Ascending aorta (tissue), 2 donors: ENCODE results near the gene CLEC10A. TPM values are rescaled to one million over a fixed set of nuclear protein-coding genes. Genes with fewer than 3 reads are reported as not detected.
A peak's percentile ranks its signal among the peaks of the same experiment; 100 is the strongest.

Experiments used
- DNase-seq, 2 donors: peaks; one replicate each; pipeline ENCODE4 v3.0.0-alpha.2; 2019; ENCODE audit warnings: low spot score in 2 of 2
- H3K27ac ChIP-seq, 2 donors: fragments of 200-600 bp; sonication (generic); one replicate each; pipeline ENCODE4 v1.5.1; 2016 to 2017; ENCODE audit warnings: mild to moderate bottlenecking in 1 of 2
- H3K27me3 ChIP-seq: fragments of 200-600 bp; sonication (generic); one replicate; pipeline ENCODE4 v1.5.1; 2017
- H3K36me3 ChIP-seq, 2 donors: fragments of 200-600 bp; sonication (generic); one replicate each; pipeline ENCODE4 v1.5.1; 2016
- H3K4me1 ChIP-seq, 2 donors: fragments of 200-600 bp; sonication (generic); one replicate each; pipeline ENCODE4 v1.5.1; 2016 to 2017; ENCODE audit warnings: mild to moderate bottlenecking in 1 of 2
- H3K4me3 ChIP-seq, 2 donors: fragments of 200-600 bp; sonication (generic); one replicate each; pipeline ENCODE4 v1.5.1; 2016 to 2017; ENCODE audit warnings: mild to moderate bottlenecking in 1 of 2
- H3K9me3 ChIP-seq, 2 donors: fragments of 200-600 bp; sonication (generic); one replicate each; pipeline ENCODE4 v1.5.1; 2016
- intact Hi-C: fragments of 100-400 bp; cut with DNase I; formaldehyde crosslinking; loops from one replicate; pipeline ENCODE4 v1.15.1; 2023
- total RNA-seq: library from RNA; depleted of rRNA; stranded (reverse); fragments of >200 nt; gene quantifications from one replicate; pipeline ENCODE4 v1.1.0, GENCODE V29; 2016
- TF ChIP-seq, protein P1 (sequence below), 3 experiments: fragments of 200-600 bp in 2 of 3; fragments of 450-650 bp in 1 of 3; sonication (generic) in 2 of 3; IDR thresholded peaks; one replicate each; pipeline ENCODE4 v1.5.1; 2016 to 2019; ENCODE audit warnings: antibody characterized with exemption in 3 of 3, mild to moderate bottlenecking in 1 of 3, moderate library complexity in 1 of 3

The CLEC10A gene
- total RNA-seq, 1 donor from 2014 or later: 29.8 TPM

DNA sequence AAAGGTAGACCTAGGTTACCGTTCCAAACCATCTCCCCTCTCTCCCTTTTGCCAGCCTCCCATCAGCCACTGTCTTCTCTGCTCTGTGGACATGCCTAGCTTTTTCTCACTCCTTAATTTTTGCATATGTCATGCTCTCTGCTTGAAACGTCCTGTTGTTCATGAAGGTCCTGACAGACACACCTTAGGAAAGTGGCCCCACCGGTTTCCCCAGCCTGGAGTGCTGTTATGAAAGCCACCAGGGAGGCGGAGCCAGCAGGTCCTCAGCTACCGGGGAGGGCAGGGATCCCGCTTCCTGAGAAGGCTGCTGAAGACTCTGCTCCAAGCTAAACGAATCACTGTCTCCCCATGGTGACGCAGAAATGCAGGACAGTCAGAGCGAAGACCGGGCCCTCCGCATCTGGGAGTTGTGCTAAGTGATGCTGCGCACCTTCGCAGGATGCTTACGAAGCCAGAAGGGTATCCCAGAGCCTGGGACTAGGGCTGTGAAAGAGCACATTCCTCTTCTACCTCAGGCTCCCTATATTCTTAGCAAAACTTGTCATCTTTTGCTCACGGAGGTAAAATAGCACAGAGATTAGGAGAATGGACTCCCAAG, 33.8 kb downstream of the CLEC10A start:
- Histone ChIP-seq H3K27ac (no peak overlapping the region), H3K36me3 (no peaks in the 10 kb centered on the region), H3K27me3 (peaks cover 7% of the 10 kb centered on the region), H3K4me3 (peak overlapping the region; percentile 26 to 37), H3K9me3 (no peaks in the 10 kb centered on the region), H3K4me1 (peaks cover 12 to 22% of the 10 kb centered on the region in 2 donors)
- intact Hi-C loops: loop anchor here (5.0 kb wide), 1 partner anchor 251 kb away; no protein-coding TSS in a partner anchor
- no peak for DNase-seq
- TF ChIP-seq, protein P1, sequence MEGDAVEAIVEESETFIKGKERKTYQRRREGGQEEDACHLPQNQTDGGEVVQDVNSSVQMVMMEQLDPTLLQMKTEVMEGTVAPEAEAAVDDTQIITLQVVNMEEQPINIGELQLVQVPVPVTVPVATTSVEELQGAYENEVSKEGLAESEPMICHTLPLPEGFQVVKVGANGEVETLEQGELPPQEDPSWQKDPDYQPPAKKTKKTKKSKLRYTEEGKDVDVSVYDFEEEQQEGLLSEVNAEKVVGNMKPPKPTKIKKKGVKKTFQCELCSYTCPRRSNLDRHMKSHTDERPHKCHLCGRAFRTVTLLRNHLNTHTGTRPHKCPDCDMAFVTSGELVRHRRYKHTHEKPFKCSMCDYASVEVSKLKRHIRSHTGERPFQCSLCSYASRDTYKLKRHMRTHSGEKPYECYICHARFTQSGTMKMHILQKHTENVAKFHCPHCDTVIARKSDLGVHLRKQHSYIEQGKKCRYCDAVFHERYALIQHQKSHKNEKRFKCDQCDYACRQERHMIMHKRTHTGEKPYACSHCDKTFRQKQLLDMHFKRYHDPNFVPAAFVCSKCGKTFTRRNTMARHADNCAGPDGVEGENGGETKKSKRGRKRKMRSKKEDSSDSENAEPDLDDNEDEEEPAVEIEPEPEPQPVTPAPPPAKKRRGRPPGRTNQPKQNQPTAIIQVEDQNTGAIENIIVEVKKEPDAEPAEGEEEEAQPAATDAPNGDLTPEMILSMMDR (IDR thresholded peaks at IDR 0.05): no peak

DNA sequence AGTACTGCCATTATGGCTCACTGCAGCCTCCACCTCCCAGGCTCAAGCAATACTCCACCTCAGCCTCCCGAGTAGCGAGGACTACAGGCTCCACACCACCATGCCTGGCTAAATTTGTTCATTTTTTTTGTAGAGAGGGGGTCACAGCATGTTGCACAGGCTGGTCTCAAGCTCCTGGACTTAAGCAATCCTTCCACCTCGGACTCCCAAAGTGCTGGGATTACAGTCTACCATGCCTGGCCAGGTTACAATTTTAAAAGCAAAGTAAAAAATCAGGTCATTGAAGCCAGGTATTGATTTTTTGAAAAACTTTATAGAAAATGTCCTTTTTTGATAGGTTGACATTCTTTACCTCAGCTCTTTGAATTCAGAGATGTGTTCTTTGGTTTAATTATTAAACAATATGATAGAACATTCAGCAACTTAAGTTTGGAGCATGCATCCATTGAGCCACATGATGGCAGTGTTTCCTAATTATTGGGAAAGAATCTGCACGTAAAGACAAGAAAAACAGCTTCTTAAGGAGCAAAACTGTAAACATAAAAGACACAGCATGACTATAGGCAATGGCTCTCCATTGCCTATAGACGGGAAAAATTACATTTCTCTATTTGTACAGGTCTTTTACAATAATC, 34.4 kb downstream of the CLEC10A start:
- Histone ChIP-seq H3K27me3 (peaks cover 7% of the 10 kb centered on the region), H3K4me1 (peaks cover 12 to 22% of the 10 kb centered on the region in 2 donors), H3K27ac (no peak overlapping the region), H3K4me3 (peak overlapping the region in 1 of 2 donors; percentile 26), H3K9me3 (no peaks in the 10 kb centered on the region), H3K36me3 (no peaks in the 10 kb centered on the region)
- TF ChIP-seq, protein P1 (IDR thresholded peaks at IDR 0.05): peak; percentile 60 to 82 (median 78)
- DNase-seq: no peak
- intact Hi-C loops: loop anchor here (2.0 to 5.0 kb wide), 2 partner anchors 91 to 252 kb away; no protein-coding TSS in a partner anchor

DNA sequence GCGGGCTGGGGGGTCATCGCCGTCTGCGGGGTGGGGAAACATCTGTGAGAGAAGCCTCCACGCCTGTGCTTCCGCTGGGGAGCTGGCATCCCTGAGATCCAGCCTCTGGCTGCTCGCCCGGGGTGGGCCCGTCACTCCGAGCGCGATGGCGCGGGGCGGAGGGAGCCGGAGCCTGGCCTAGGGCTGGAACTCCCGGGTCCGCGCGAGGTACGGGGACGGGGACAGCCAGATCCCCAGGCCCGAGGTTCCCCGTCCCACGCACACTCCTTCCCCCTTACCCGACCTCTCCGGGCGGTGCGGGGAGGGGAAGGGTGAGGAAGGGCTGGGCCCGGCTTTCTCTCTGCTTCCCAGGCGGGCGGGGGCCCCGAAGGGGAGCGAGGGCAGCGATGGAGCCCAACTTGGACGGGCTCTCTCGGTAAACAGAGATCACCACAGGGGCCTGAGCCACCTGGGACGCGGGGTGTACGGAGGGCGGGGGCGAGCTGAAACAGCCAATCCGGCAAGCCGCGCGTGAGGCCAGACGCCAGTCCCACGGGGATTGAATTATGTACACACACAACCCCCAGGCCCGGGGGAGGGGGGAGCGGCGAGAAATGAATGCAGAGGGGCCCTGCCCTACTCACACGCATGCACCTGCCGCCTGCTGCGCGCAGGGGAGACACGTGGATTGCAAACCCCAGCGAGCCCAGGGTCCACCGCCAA, 36.4 kb downstream of the CLEC10A start, which contains the start of gene SLC16A11:
SLC16A11 (minus strand) TSS at position 596 of the 702 bp plus-strand sequence; CDS start at position 17, 579 bp downstream.
- H3K27me3 ChIP-seq: peaks cover 7% of the 10 kb centered on the region
- intact Hi-C loops: loop anchor here (2.0 kb wide), 1 partner anchor 93 kb away; no protein-coding TSS in a partner anchor
- H3K27ac ChIP-seq: no peak within 1 kb of the TSS
- peak within 1 kb of the TSS; percentile 43 to 63 for H3K4me3 ChIP-seq
- TF ChIP-seq, protein P1 (IDR thresholded peaks at IDR 0.05): no peak
- no peak for DNase-seq
- H3K36me3 ChIP-seq: no peaks in the 10 kb centered on the region
- H3K4me1 ChIP-seq: peaks cover 12 to 22% of the 10 kb centered on the region in 2 donors
- no peaks in the 10 kb centered on the region for H3K9me3 ChIP-seq

DNA sequence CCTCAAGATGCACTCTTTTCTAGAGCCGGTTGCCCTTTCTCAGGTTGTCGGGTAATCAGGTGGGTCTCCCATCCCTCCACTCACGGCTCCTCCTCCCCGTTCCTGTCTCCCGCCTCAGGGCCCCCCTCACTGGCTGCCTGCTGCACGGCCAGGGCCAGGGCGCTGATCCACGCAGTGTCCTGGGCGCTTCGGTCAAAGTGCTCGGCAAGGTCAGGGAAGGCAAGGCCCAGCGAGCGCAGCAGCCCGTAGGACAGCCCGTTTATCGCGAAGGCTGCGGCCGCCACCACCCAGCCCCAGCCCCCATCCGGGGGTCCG, 36.9 kb downstream of the CLEC10A start:
- H3K27me3 ChIP-seq: peaks cover 7% of the 10 kb centered on the region
- H3K27ac ChIP-seq: no peak overlapping the region
- DNase-seq: no peak
- H3K9me3 ChIP-seq: no peaks in the 10 kb centered on the region
- no peaks in the 10 kb centered on the region for H3K36me3 ChIP-seq
- TF ChIP-seq, protein P1 (IDR thresholded peaks at IDR 0.05): no peak
- peaks cover 12 to 22% of the 10 kb centered on the region in 2 donors for H3K4me1 ChIP-seq
- intact Hi-C loops: no loop called here
- peak overlapping the region; percentile 43 to 63 for H3K4me3 ChIP-seq

DNA sequence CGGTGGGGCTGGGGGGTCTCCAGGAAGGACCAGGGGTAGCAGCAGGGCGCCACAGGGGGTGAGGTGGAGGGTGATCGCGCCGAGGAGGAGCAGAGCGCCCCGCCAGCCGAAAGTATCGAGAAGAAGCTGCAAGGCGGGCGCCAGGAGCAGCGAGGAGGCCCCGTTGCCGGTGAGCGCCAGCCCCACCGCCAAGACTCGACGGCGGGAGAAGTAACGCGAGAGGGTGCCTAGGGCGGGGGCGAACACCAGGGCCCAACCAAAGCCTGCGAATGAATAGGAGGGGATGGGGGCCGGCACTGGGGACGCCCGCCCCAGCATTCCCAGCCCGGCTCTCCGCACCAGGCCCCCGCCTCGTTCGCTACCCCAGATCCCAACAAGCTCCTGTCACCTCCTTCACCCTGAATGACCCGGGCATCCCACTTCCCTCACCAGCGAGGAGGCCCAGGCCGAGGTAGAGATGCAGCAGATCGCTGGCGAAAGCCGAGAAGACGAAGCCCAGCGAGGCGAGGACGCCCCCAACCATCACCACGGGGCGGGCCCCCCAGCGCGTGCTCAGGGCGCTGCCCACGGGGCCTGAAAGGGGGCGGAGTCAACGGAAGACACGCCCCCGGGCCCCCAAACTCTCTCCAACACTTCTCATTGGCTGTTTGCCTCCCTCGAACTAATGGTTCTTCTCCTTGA, 37.4 kb downstream of the CLEC10A start:
- Histone ChIP-seq H3K9me3 (no peaks in the 10 kb centered on the region), H3K27ac (no peak overlapping the region), H3K4me1 (peaks cover 12 to 22% of the 10 kb centered on the region in 2 donors), H3K4me3 (peak overlapping the region; percentile 43 to 63), H3K27me3 (peaks cover 7% of the 10 kb centered on the region), H3K36me3 (no peaks in the 10 kb centered on the region)
- intact Hi-C loops: no loop called here
- DNase-seq: no peak
- TF ChIP-seq, protein P1 (IDR thresholded peaks at IDR 0.05): no peak
